A673 (cell line): ENCODE data around the gene CHPF2. TPM values are rescaled to one million over a fixed set of nuclear protein-coding genes. Genes with fewer than 3 reads are reported as not detected.

Experiments used
- BruUV-seq: library from RNA; stranded (reverse); fragments of 400-500 nt; replicated peaks from 2 replicates; lab custom pipeline; 2021; lab: Mats Ljungman, UMichigan
- CTCF ChIA-PET: fragments of 300-600 bp; sonication (Branson Sonifier 250); formaldehyde crosslinking; loops from one replicate; lab custom pipeline; 2022; ENCODE audit warnings: antibody characterized with exemption; lab: Charles Lee
- POLR2A ChIA-PET: fragments of 300-600 bp; sonication (Branson Sonifier 250); formaldehyde crosslinking; loops from one replicate; lab custom pipeline; 2022; ENCODE audit warnings: antibody characterized with exemption; ENCODE audit not compliant: low non-redundant PET; lab: Charles Lee
- DNase-seq: peaks from one replicate; pipeline ENCODE4 v3.0.0-alpha.2; 2015; ENCODE audit warnings: low spot score
- H3K27ac ChIP-seq: fragments of 200-600 bp; sonication (generic); 2 replicates; pipeline ENCODE4 v1.5.1; 2016; ENCODE audit warnings: mixed run types, low read depth, mild to moderate bottlenecking, mixed read lengths, antibody characterized with exemption, low read length; ENCODE audit not compliant: poor library complexity, severe bottlenecking
- H3K27me3 ChIP-seq: fragments of 200-600 bp; sonication (generic); replicated peaks from 2 replicates; pipeline ENCODE4 v1.6.1; 2017; ENCODE audit warnings: mixed run types, low read depth, mild to moderate bottlenecking, mixed read lengths, antibody characterized with exemption, low read length; ENCODE audit not compliant: insufficient read depth, poor library complexity
- H3K36me3 ChIP-seq: fragments of 200-600 bp; sonication (generic); 2 replicates; pipeline ENCODE4 v1.6.1; 2016; ENCODE audit warnings: mixed run types, mild to moderate bottlenecking, mixed read lengths, antibody characterized with exemption, low read length; ENCODE audit not compliant: insufficient read depth, poor library complexity, severe bottlenecking
- H3K4me1 ChIP-seq: fragments of 200-600 bp; sonication (generic); 2 replicates; pipeline ENCODE4 v1.6.1; 2017; ENCODE audit warnings: mixed run types, mild to moderate bottlenecking, mixed read lengths, antibody characterized with exemption, low read length; ENCODE audit not compliant: insufficient read depth, poor library complexity, severe bottlenecking
- H3K4me3 ChIP-seq: fragments of 200-600 bp; sonication (generic); 2 replicates; pipeline ENCODE4 v1.5.1; 2016; ENCODE audit warnings: low read depth, mixed run types, mild to moderate bottlenecking, mixed read lengths, low read length; ENCODE audit not compliant: poor library complexity, severe bottlenecking
- H3K9me3 ChIP-seq: fragments of 200-600 bp; sonication (generic); 2 replicates; pipeline ENCODE4 v1.6.1; 2016; ENCODE audit warnings: mixed run types, low read depth, mild to moderate bottlenecking, mixed read lengths, antibody characterized with exemption, low read length; ENCODE audit not compliant: poor library complexity, severe bottlenecking
- CTCF ChIP-seq: fragments of 300-800, 200-600 bp; sonication (generic); conservative IDR thresholded peaks from 2 replicates; pipeline ENCODE4 v1.5.1; 2017; ENCODE audit warnings: low read depth, mild to moderate bottlenecking, antibody characterized with exemption, low read length, moderate library complexity, mixed read lengths
- EZH2 ChIP-seq: fragments of 200-600 bp; sonication (generic); IDR thresholded peaks from 2 replicates; pipeline ENCODE4 v1.6.1; 2017; ENCODE audit warnings: borderline replicate concordance, low read depth, mild to moderate bottlenecking, mixed read lengths, antibody characterized with exemption, low read length; ENCODE audit not compliant: poor library complexity, severe bottlenecking
- intact Hi-C: fragments of 100-400 bp; cut with micrococcal nuclease; formaldehyde crosslinking; loops from one replicate; pipeline ENCODE4 v1.10.0; 2022; ENCODE audit not compliant: unreplicated experiment
- total RNA-seq: library from RNA; stranded (reverse); gene quantifications from 2 replicates; pipeline ENCODE4 v1.2.3, GENCODE V29; 2021

The CHPF2 gene
- total RNA-seq, 1 experiment from 2014 or later: 27.1 TPM

GRCh38 chr7:151242159-151243044, 10.1 kb downstream of the CHPF2 start:
- no peak overlapping the region for H3K4me3 ChIP-seq
- H3K9me3 ChIP-seq: no peaks in the 10 kb centered on the region
- H3K36me3 ChIP-seq: peaks cover 42% of the 10 kb centered on the region
- H3K27ac ChIP-seq: peak overlapping the region; percentile 52
- CTCF ChIA-PET: interaction anchor here (0.7 kb wide), 1 partner anchor 20 kb away, joined by 3 read pairs; no protein-coding TSS in a partner anchor
- POLR2A ChIA-PET: no interaction called here
- no peak for TF ChIP-seq CTCF
- no peak for TF ChIP-seq EZH2
- no TSS peak for BruUV-seq
- H3K4me1 ChIP-seq: peaks cover 41% of the 10 kb centered on the region
- DNase-seq: no peak
- no peaks in the 10 kb centered on the region for H3K27me3 ChIP-seq
- intact Hi-C loops: no loop called here

- Histone ChIP-seq H3K36me3 (peaks cover 36% of the 10 kb centered on the region), H3K4me1 (peaks cover 45% of the 10 kb centered on the region), H3K27ac (peak overlapping the region; percentile 52), H3K4me3 (no peak overlapping the region), H3K27me3 (no peaks in the 10 kb centered on the region), H3K9me3 (no peaks in the 10 kb centered on the region)
- intact Hi-C loops: no loop called here
- ChIA-PET CTCF (interaction anchor here (0.6 to 0.7 kb wide), 2 partner anchors 20 to 345 kb away, joined by 3 to 6 read pairs; no protein-coding TSS in a partner anchor), POLR2A (no interaction called here)
- no TSS peak for BruUV-seq
- DNase-seq: no peak
- TF ChIP-seq CTCF (no peak), EZH2 (no peak)
Observed at GRCh38 chr7:151243045-151243349, 10.7 kb downstream of the CHPF2 start.

GRCh38 chr7:151243408-151244195, 11.3 kb downstream of the CHPF2 start:
- Histone ChIP-seq H3K27me3 (no peaks in the 10 kb centered on the region), H3K4me1 (peaks cover 45% of the 10 kb centered on the region), H3K36me3 (peaks cover 30% of the 10 kb centered on the region), H3K4me3 (no peak overlapping the region), H3K9me3 (no peaks in the 10 kb centered on the region), H3K27ac (peak overlapping the region; percentile 52)
- CTCF ChIA-PET: interaction anchor here (0.5 to 1.5 kb wide), 12 partner anchors 8 to 345 kb away, joined by 3 to 9 read pairs (median 4); partner anchors contain the start of genes ABCF2 and CHPF2
- no TSS peak for BruUV-seq
- TF ChIP-seq CTCF: no peak
- no peak for TF ChIP-seq EZH2
- POLR2A ChIA-PET: interaction anchor here (0.6 kb wide), 1 partner anchor 48 kb away, joined by 3 read pairs; no protein-coding TSS in a partner anchor
- peak; percentile 53 for DNase-seq
- intact Hi-C loops: no loop called here
